ENCODE data around the gene NELFB. TPM values are rescaled to one million over a fixed set of nuclear protein-coding genes. Genes with fewer than 3 reads are reported as not detected.

The NELFB gene
- polyA plus RNA-seq, 1 donor (not counting 4 experiments of a cell fraction or from before 2014, with no cell fraction given), result 25.1 TPM

DNA sequence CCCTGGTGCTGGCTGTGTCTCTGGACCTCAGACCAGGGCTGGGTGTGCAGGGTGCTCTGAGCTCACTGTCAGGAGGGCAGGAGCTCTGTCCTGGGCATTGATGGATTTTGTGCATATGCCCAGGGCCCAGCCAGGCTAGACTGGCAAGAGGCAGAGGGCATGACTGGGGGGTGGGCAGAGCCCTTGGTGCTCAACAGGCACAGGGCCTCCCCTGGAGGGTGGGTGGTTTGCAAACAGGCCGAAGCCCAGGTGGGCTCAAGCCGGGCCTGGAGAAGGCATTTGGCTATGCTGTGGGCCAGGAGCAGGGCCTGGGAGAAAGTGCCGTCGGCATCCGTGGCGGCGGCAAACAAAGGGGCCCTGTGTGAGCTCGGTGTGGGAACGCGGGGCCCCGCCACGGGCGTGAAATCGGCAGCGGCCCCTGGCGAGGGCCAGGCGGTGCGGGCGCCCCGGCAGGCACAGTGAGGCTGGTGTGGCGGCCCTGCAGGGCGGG is 48.8 kb downstream of the NELFB start:
- dilution Hi-C loops (cut with MboI; ENCODE audit: extremely low pct_ligation_motif_present, low sequenced_read_pairs), result no loop called here
- no peaks in the 10 kb centered on the region for H3K79me2 ChIP-seq (ENCODE audit: control insufficient read depth, insufficient read depth, low read length)

DNA sequence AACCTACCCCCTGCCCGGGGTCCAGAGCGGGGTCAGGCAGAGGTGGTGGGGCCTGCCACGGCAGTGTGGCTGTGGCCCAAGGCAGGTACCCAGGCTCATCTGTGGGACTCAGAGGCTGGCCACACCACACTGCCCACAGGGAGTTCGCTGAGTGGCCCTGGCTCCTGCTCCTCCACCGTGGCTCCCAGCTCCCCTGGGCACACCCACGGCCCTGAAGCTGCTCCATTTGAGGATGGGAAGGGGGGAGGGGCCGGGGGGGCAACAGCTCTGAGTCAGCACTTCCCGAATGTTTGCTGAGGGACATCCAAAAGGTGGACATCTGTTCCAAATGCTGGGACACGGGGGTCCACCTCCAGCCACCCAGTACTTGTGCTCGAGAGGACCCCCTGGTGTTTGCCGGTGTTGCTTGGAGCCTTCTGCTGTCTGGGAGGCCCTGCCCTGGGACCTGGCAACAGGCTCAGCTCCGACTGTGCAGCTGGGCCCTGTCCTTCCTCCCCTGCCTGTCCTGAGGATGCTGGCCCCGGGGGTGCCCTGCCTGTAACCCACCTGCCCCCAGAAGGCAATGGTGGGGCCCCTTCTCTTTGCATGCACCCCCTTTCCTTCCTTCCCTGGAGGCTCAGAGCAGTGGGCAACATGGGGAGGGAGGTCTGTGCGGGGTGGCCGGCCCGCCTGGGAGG is 49.4 kb downstream of the NELFB start:
- H3K9ac ChIP-seq (ENCODE audit: control insufficient read depth, extremely low read depth, insufficient read depth, low read length), result no peak overlapping the region
- no peaks in the 10 kb centered on the region for H3K36me3 ChIP-seq (ENCODE audit: control insufficient read depth in 2 of 2, extremely low read depth in 1 of 2, insufficient read depth in 2 of 2, low read length in 2 of 2)
- peaks cover 16% of the 10 kb centered on the region for H3K27me3 ChIP-seq (ENCODE audit: control insufficient read depth, extremely low read depth, insufficient read depth, low read length)
- H3K9me3 ChIP-seq (ENCODE audit: control insufficient read depth, low read depth, low read length), result no peaks in the 10 kb centered on the region
- no peak overlapping the region for H3K27ac ChIP-seq (ENCODE audit: control insufficient read depth, insufficient read depth, low read length)
- peaks cover 23% of the 10 kb centered on the region for H3K4me1 ChIP-seq (ENCODE audit: control insufficient read depth, extremely low read depth, insufficient read depth, low read length)
- no peak overlapping the region for H3K4me2 ChIP-seq (ENCODE audit: control insufficient read depth, extremely low read depth, insufficient read depth, low read depth, low read length)
- no peaks in the 10 kb centered on the region for H4K20me1 ChIP-seq (ENCODE audit: control insufficient read depth, extremely low read depth, insufficient read depth, low read length)
- DNase-seq (ENCODE audit: low read depth, low spot score) (no peak), FAIRE-seq (no peak)
- TF ChIP-seq, protein P1, sequence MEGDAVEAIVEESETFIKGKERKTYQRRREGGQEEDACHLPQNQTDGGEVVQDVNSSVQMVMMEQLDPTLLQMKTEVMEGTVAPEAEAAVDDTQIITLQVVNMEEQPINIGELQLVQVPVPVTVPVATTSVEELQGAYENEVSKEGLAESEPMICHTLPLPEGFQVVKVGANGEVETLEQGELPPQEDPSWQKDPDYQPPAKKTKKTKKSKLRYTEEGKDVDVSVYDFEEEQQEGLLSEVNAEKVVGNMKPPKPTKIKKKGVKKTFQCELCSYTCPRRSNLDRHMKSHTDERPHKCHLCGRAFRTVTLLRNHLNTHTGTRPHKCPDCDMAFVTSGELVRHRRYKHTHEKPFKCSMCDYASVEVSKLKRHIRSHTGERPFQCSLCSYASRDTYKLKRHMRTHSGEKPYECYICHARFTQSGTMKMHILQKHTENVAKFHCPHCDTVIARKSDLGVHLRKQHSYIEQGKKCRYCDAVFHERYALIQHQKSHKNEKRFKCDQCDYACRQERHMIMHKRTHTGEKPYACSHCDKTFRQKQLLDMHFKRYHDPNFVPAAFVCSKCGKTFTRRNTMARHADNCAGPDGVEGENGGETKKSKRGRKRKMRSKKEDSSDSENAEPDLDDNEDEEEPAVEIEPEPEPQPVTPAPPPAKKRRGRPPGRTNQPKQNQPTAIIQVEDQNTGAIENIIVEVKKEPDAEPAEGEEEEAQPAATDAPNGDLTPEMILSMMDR (optimal IDR thresholded peaks at IDR 0.05 in 1 of 3, IDR thresholded peaks at IDR 0.05 in 1 of 3, conservative IDR thresholded peaks at IDR 0.05 in 1 of 3; ENCODE audit: extremely low read depth in 1 of 3, insufficient read depth in 2 of 3, low read length in 3 of 3), result peak in 2 of 3 experiments; percentile 11 to 29
- TF ChIP-seq EZH2 (IDR thresholded peaks at IDR 0.05; ENCODE audit: low read length), result no peak
- H3K9me1 ChIP-seq (ENCODE audit: control insufficient read depth, extremely low read depth, insufficient read depth, low read length), result no peaks in the 10 kb centered on the region
- no peak overlapping the region for H2AFZ ChIP-seq (ENCODE audit: control insufficient read depth, low read length)
- dilution Hi-C loops (cut with MboI; ENCODE audit: extremely low pct_ligation_motif_present, low sequenced_read_pairs), result no loop called here
- no peak overlapping the region for H3K4me3 ChIP-seq (ENCODE audit: control insufficient read depth in 2 of 3, extremely low read depth in 1 of 3, insufficient read depth in 2 of 3, low read depth in 1 of 3, low read length in 3 of 3)
- H3K79me2 ChIP-seq (ENCODE audit: control insufficient read depth, insufficient read depth, low read length), result no peaks in the 10 kb centered on the region

More for the DNA sequence above, 48.8 kb downstream of the NELFB start:
- Histone ChIP-seq H3K36me3 (ENCODE audit: control insufficient read depth in 2 of 2, extremely low read depth in 1 of 2, insufficient read depth in 2 of 2, low read length in 2 of 2) (no peaks in the 10 kb centered on the region), H3K4me1 (ENCODE audit: control insufficient read depth, extremely low read depth, insufficient read depth, low read length) (peaks cover 23% of the 10 kb centered on the region), H2AFZ (ENCODE audit: control insufficient read depth, low read length) (no peak overlapping the region), H3K27ac (ENCODE audit: control insufficient read depth, insufficient read depth, low read length) (no peak overlapping the region), H3K9ac (ENCODE audit: control insufficient read depth, extremely low read depth, insufficient read depth, low read length) (no peak overlapping the region), H3K4me2 (ENCODE audit: control insufficient read depth, extremely low read depth, insufficient read depth, low read depth, low read length) (no peak overlapping the region), H3K9me1 (ENCODE audit: control insufficient read depth, extremely low read depth, insufficient read depth, low read length) (no peaks in the 10 kb centered on the region), H3K4me3 (ENCODE audit: control insufficient read depth in 2 of 3, extremely low read depth in 1 of 3, insufficient read depth in 2 of 3, low read depth in 1 of 3, low read length in 3 of 3) (no peak overlapping the region), H3K9me3 (ENCODE audit: control insufficient read depth, low read depth, low read length) (no peaks in the 10 kb centered on the region), H4K20me1 (ENCODE audit: control insufficient read depth, extremely low read depth, insufficient read depth, low read length) (no peaks in the 10 kb centered on the region), H3K27me3 (ENCODE audit: control insufficient read depth, extremely low read depth, insufficient read depth, low read length) (peaks cover 16% of the 10 kb centered on the region)
- FAIRE-seq (no peak), DNase-seq (ENCODE audit: low read depth, low spot score) (no peak)
- TF ChIP-seq EZH2 (IDR thresholded peaks at IDR 0.05; ENCODE audit: low read length), result no peak
- TF ChIP-seq, protein P1 (optimal IDR thresholded peaks at IDR 0.05 in 1 of 3, IDR thresholded peaks at IDR 0.05 in 1 of 3, conservative IDR thresholded peaks at IDR 0.05 in 1 of 3; ENCODE audit: extremely low read depth in 1 of 3, insufficient read depth in 2 of 3, low read length in 3 of 3), result no peak
